ENCODE results near the gene RNLS. TPM values are rescaled to one million over a fixed set of nuclear protein-coding genes. Genes with fewer than 3 reads are reported as not detected.

Gene RNLS
- total RNA-seq, 1 experiment from 2014 or later: not detected

DNA sequence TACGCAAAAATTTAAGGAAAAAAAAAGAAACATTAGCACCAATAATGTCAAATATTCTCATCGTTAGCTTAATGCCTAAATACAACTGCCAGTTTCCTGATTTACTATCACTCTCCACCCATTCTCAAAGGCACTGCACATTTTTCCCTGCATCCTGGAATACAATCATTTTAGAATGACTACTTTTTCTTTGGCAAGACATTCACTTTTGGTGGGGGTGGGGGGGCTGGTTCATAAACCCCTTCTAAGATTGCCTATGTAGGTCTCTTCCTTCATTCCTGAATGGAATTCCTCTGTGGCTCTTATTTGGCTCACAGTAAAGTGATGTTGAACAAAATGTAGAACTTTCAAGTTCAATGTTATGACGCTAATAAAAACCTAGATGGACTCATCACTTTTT, 74.3 kb downstream of the RNLS start:
- Histone ChIP-seq H3K4me3 (replicated peaks in 1 of 2; ENCODE audit: low read depth in 1 of 2, low read length in 2 of 2) (no peak overlapping the region), H3K4me1 (ENCODE audit: control insufficient read depth in 1 of 2, insufficient read depth in 2 of 2, low read length in 2 of 2) (no peaks in the 10 kb centered on the region), H2AFZ (ENCODE audit: low read depth, low read length, poor library complexity, severe bottlenecking) (no peak overlapping the region), H3K27ac (ENCODE audit: low read depth, low read length) (no peak overlapping the region), H3K9ac (ENCODE audit: low read length) (no peak overlapping the region), H3K36me3 (ENCODE audit: control insufficient read depth in 1 of 2, insufficient read depth in 2 of 2, low read length in 2 of 2) (no peaks in the 10 kb centered on the region), H4K20me1 (ENCODE audit: insufficient read depth) (no peaks in the 10 kb centered on the region), H3K9me3 (ENCODE audit: control insufficient read depth in 1 of 2, insufficient read depth in 1 of 2, low read depth in 1 of 2, low read length in 2 of 2) (no peaks in the 10 kb centered on the region), H3K27me3 (ENCODE audit: insufficient read depth, low read length) (no peaks in the 10 kb centered on the region), H3K79me2 (ENCODE audit: insufficient read depth, low read length) (no peaks in the 10 kb centered on the region), H3K4me2 (ENCODE audit: low read length) (no peak overlapping the region), H3K9me2 (ENCODE audit: insufficient read depth) (no peaks in the 10 kb centered on the region)
- intact Hi-C loops (cut with micrococcal nuclease): no loop called here
- ATAC-seq (no peak), DNase-seq (ENCODE audit: low read depth, low spot score) (no peak)
- RAD21 ChIA-PET (ENCODE audit: low non-redundant PET in 1 of 2, low total read pairs in 2 of 2, uncharacterized antibody in 2 of 2, unreplicated experiment in 2 of 2): interaction anchor here in 1 of 2 experiments (0.7 kb wide), 1 partner anchor 578 kb away, joined by 8 read pairs; no protein-coding TSS in a partner anchor
- POLR2A ChIA-PET: no interaction called here
- TF ChIP-seq EZH2phosphoT487 (IDR thresholded peaks at IDR 0.05; ENCODE audit: borderline replicate concordance) (no peak), SIN3A (IDR thresholded peaks at IDR 0.05; ENCODE audit: low read depth) (no peak), CEBPB (IDR thresholded peaks at IDR 0.05; ENCODE audit: low read depth) (no peak), CBX3 (IDR thresholded peaks at IDR 0.05; ENCODE audit: low read depth) (no peak), ELF1 (IDR thresholded peaks at IDR 0.05; ENCODE audit: borderline replicate concordance, low read depth) (no peak), EZH2 (IDR thresholded peaks at IDR 0.05) (no peak), SP1 (IDR thresholded peaks at IDR 0.05; ENCODE audit: low read depth) (no peak), YY1 (IDR thresholded peaks at IDR 0.05; ENCODE audit: extremely low read depth, insufficient replicate concordance, low read depth, low read length) (no peak), POLR2A (IDR thresholded peaks at IDR 0.05; ENCODE audit: borderline replicate concordance, extremely low read depth, insufficient read depth, insufficient read length) (no peak), SRF (IDR thresholded peaks at IDR 0.05; ENCODE audit: low read depth) (no peak), ZNF274 (IDR thresholded peaks at IDR 0.05; ENCODE audit: low read depth, low read length) (no peak), EGR1 (IDR thresholded peaks at IDR 0.05; ENCODE audit: low read depth) (no peak), JUND (IDR thresholded peaks at IDR 0.05) (no peak), FOSL1 (IDR thresholded peaks at IDR 0.05; ENCODE audit: low read depth) (no peak), ZFX (IDR thresholded peaks at IDR 0.05) (no peak)
- TF ChIP-seq, protein P1, sequence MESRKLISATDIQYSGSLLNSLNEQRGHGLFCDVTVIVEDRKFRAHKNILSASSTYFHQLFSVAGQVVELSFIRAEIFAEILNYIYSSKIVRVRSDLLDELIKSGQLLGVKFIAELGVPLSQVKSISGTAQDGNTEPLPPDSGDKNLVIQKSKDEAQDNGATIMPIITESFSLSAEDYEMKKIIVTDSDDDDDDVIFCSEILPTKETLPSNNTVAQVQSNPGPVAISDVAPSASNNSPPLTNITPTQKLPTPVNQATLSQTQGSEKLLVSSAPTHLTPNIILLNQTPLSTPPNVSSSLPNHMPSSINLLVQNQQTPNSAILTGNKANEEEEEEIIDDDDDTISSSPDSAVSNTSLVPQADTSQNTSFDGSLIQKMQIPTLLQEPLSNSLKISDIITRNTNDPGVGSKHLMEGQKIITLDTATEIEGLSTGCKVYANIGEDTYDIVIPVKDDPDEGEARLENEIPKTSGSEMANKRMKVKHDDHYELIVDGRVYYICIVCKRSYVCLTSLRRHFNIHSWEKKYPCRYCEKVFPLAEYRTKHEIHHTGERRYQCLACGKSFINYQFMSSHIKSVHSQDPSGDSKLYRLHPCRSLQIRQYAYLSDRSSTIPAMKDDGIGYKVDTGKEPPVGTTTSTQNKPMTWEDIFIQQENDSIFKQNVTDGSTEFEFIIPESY (IDR thresholded peaks at IDR 0.05; ENCODE audit: extremely low read depth, insufficient replicate concordance, low read length): no peak
- TF ChIP-seq, protein P2, sequence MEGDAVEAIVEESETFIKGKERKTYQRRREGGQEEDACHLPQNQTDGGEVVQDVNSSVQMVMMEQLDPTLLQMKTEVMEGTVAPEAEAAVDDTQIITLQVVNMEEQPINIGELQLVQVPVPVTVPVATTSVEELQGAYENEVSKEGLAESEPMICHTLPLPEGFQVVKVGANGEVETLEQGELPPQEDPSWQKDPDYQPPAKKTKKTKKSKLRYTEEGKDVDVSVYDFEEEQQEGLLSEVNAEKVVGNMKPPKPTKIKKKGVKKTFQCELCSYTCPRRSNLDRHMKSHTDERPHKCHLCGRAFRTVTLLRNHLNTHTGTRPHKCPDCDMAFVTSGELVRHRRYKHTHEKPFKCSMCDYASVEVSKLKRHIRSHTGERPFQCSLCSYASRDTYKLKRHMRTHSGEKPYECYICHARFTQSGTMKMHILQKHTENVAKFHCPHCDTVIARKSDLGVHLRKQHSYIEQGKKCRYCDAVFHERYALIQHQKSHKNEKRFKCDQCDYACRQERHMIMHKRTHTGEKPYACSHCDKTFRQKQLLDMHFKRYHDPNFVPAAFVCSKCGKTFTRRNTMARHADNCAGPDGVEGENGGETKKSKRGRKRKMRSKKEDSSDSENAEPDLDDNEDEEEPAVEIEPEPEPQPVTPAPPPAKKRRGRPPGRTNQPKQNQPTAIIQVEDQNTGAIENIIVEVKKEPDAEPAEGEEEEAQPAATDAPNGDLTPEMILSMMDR (IDR thresholded peaks at IDR 0.05 in 2 of 3, conservative IDR thresholded peaks at IDR 0.05 in 1 of 3; ENCODE audit: borderline replicate concordance in 1 of 3, insufficient read depth in 1 of 3, low read depth in 2 of 3, low read length in 2 of 3): no peak
- TF ChIP-seq, protein P3, sequence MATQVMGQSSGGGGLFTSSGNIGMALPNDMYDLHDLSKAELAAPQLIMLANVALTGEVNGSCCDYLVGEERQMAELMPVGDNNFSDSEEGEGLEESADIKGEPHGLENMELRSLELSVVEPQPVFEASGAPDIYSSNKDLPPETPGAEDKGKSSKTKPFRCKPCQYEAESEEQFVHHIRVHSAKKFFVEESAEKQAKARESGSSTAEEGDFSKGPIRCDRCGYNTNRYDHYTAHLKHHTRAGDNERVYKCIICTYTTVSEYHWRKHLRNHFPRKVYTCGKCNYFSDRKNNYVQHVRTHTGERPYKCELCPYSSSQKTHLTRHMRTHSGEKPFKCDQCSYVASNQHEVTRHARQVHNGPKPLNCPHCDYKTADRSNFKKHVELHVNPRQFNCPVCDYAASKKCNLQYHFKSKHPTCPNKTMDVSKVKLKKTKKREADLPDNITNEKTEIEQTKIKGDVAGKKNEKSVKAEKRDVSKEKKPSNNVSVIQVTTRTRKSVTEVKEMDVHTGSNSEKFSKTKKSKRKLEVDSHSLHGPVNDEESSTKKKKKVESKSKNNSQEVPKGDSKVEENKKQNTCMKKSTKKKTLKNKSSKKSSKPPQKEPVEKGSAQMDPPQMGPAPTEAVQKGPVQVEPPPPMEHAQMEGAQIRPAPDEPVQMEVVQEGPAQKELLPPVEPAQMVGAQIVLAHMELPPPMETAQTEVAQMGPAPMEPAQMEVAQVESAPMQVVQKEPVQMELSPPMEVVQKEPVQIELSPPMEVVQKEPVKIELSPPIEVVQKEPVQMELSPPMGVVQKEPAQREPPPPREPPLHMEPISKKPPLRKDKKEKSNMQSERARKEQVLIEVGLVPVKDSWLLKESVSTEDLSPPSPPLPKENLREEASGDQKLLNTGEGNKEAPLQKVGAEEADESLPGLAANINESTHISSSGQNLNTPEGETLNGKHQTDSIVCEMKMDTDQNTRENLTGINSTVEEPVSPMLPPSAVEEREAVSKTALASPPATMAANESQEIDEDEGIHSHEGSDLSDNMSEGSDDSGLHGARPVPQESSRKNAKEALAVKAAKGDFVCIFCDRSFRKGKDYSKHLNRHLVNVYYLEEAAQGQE (IDR thresholded peaks at IDR 0.05; ENCODE audit: low read depth): no peak
- no TSS peak for BruUV-seq (replicated peaks)
- CTCF ChIA-PET: interaction anchor here (0.6 kb wide), 1 partner anchor 199 kb away, joined by 3 read pairs; no protein-coding TSS in a partner anchor

Measured in HCT116 (cell line).